Gastrocnemius medialis (tissue), 4 donors: ENCODE results near the gene GOLGA3. TPM values are rescaled to one million over a fixed set of nuclear protein-coding genes. Genes with fewer than 3 reads are reported as not detected.
A peak's percentile ranks its signal among the peaks of the same experiment; 100 is the strongest.
"Not testable (repeated sequence)": the region's sequence is repeated elsewhere in the genome, so short reads cannot be mapped to it uniquely, and the experiment has no call there.

Source experiments
- ATAC-seq, 2 donors: fragments of 150-250 bp; one replicate each; pipeline ENCODE4 v1.9.1; 2016
- DNase-seq, 2 donors: peaks; one replicate each; pipeline ENCODE4 v3.0.0-alpha.2; 2019
- H3K27ac ChIP-seq, 4 donors: fragments of 200-600 bp; sonication (generic); 1 replicate in 1 of 4; 2 replicates in 3 of 4; pipeline ENCODE4 v1.5.1; 2016 to 2018; ENCODE audit warnings: mild to moderate bottlenecking in 2 of 4, moderate library complexity in 1 of 4
- H3K27me3 ChIP-seq, 3 donors: fragments of 200-600 bp; sonication (generic) in 2 of 3; 1 replicate in 1 of 3; 2 replicates in 2 of 3; pipeline versions ENCODE4 v1.5.1 to v1.6.0; 2016 to 2019; ENCODE audit warnings: mild to moderate bottlenecking in 1 of 3, moderate library complexity in 1 of 3
- H3K36me3 ChIP-seq, 2 donors: fragments of 200-600 bp; sonication (generic) in 1 of 2; one replicate each; pipeline ENCODE4 v1.5.1; 2017 to 2018
- H3K4me1 ChIP-seq, 2 donors: fragments of 200-600 bp; sonication (generic) in 1 of 2; one replicate each; pipeline ENCODE4 v1.5.1; 2016 to 2017; ENCODE audit warnings: mild to moderate bottlenecking in 2 of 2
- H3K4me3 ChIP-seq, 4 donors: fragments of 200-600 bp; sonication (generic) in 3 of 4; 1 replicate in 1 of 4; 2 replicates in 3 of 4; pipeline ENCODE4 v1.5.1; 2016 to 2019; ENCODE audit warnings: mild to moderate bottlenecking in 2 of 4
- H3K9me3 ChIP-seq, 3 donors: fragments of 200-600 bp; sonication (generic) in 2 of 3; 1 replicate in 1 of 3; 2 replicates in 2 of 3; pipeline ENCODE4 v1.5.1; 2016 to 2019
- CTCF ChIP-seq, 5 experiments: fragments of 450-650 bp in 3 of 5; fragments of 200-600 bp in 2 of 5; sonication (generic) in 2 of 5; IDR thresholded peaks in 4 of 5; conservative IDR thresholded peaks in 1 of 5; 1 replicate in 4 of 5; 2 replicates in 1 of 5; pipeline ENCODE4 v1.5.1; 2016 to 2019; ENCODE audit warnings: antibody characterized with exemption in 5 of 5, mild to moderate bottlenecking in 3 of 5, moderate library complexity in 3 of 5
- POLR2A ChIP-seq, 2 donors: fragments of 450-650 bp; IDR thresholded peaks; one replicate each; pipeline ENCODE4 v1.6.1; 2017; ENCODE audit warnings: antibody characterized with exemption in 2 of 2, mild to moderate bottlenecking in 2 of 2, moderate library complexity in 2 of 2
- in situ Hi-C, 4 donors: fragments of 200-750 bp; cut with MboI; loops; one replicate each; pipeline versions ENCODE4 v1.15.0 to v1.8.0; 2017; ENCODE audit warnings: low sequenced_read_pairs in 4 of 4
- intact Hi-C: fragments of 100-400 bp; cut with DNase I; formaldehyde crosslinking; loops from one replicate; pipeline ENCODE4 v1.15.1; 2023; ENCODE audit warnings: low total_unique reads
- total RNA-seq, 4 donors: library from RNA; depleted of rRNA; stranded (reverse); fragments of >200 nt; gene quantifications; one replicate each; pipeline versions ENCODE4 v1.1.0 to v1.2.3, GENCODE V29; 2016

Gene GOLGA3, protein sequence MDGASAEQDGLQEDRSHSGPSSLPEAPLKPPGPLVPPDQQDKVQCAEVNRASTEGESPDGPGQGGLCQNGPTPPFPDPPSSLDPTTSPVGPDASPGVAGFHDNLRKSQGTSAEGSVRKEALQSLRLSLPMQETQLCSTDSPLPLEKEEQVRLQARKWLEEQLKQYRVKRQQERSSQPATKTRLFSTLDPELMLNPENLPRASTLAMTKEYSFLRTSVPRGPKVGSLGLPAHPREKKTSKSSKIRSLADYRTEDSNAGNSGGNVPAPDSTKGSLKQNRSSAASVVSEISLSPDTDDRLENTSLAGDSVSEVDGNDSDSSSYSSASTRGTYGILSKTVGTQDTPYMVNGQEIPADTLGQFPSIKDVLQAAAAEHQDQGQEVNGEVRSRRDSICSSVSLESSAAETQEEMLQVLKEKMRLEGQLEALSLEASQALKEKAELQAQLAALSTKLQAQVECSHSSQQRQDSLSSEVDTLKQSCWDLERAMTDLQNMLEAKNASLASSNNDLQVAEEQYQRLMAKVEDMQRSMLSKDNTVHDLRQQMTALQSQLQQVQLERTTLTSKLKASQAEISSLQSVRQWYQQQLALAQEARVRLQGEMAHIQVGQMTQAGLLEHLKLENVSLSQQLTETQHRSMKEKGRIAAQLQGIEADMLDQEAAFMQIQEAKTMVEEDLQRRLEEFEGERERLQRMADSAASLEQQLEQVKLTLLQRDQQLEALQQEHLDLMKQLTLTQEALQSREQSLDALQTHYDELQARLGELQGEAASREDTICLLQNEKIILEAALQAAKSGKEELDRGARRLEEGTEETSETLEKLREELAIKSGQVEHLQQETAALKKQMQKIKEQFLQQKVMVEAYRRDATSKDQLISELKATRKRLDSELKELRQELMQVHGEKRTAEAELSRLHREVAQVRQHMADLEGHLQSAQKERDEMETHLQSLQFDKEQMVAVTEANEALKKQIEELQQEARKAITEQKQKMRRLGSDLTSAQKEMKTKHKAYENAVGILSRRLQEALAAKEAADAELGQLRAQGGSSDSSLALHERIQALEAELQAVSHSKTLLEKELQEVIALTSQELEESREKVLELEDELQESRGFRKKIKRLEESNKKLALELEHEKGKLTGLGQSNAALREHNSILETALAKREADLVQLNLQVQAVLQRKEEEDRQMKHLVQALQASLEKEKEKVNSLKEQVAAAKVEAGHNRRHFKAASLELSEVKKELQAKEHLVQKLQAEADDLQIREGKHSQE (N-terminal part only)
- total RNA-seq: 10 to 100 TPM; 30.0 to 50.0 (median 39.6) TPM

- Histone ChIP-seq H3K27ac (peak within 1 kb of the TSS; percentile 92 to 100 (median 97)), H3K4me1 (peaks cover 15 to 22% of the 10 kb centered on the region in 2 donors), H3K4me3 (peak within 1 kb of the TSS; percentile 78 to 87 (median 84)), H3K9me3 (no peaks in the 10 kb centered on the region), H3K36me3 (peaks cover 0 to 16% of the 10 kb centered on the region in 2 donors), H3K27me3 (no peaks in the 10 kb centered on the region)
- in situ Hi-C loops (no loop called here), intact Hi-C loops (loop anchor here (1.0 to 5.0 kb wide), 4 partner anchors 58 to 142 kb away; partner anchors contain the start of genes ANKLE2, CHFR, POLE and PXMP2)
- ATAC-seq: peak; percentile 97 to 98
- TF ChIP-seq POLR2A (IDR thresholded peaks at IDR 0.05): peak; percentile 40 to 54
- TF ChIP-seq CTCF (IDR thresholded peaks at IDR 0.05 in 4 of 5, conservative IDR thresholded peaks at IDR 0.05 in 1 of 5): peak in 1 of 5 experiments; percentile 20
- DNase-seq: peak; percentile 85 to 88
These were observed at the start of gene GOLGA3 for GRCh38 chr12:132828706-132829534. TSS of gene GOLGA3 (minus strand) at chr12:132828869. CDS start at chr12:132822128, 6,741 bp downstream.

DNA sequence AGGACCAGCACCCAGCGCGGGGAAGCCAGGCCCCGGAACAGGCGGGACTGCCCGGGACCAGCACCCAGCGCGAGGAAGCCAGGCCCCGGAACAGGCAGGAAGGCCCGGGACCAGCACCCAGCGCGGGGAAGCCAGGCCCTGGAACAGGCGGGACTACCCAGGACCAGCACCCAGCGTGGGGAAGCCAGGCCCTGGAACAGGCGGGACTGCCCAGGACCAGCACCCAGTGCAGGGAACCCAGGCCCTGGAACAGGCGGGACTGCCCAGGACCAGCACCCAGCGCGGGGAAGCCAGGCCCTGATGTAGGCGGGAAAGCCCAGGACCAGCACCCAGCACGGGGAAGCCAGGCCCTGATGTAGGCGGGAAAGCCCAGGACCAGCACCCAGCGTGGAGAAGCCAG lies 46.0 kb upstream of the GOLGA3 start:
- in situ Hi-C loops, H3K4me1 ChIP-seq, DNase-seq, H3K27ac ChIP-seq, H3K9me3 ChIP-seq, intact Hi-C loops, ATAC-seq, H3K27me3 ChIP-seq, H3K4me3 ChIP-seq: not testable (repeated sequence)
- H3K36me3 ChIP-seq: peaks cover 0 to 55% of the 10 kb centered on the region in 2 donors

- no peak for ATAC-seq
- in situ Hi-C loops (no loop called here), intact Hi-C loops (no loop called here)
- no peak for DNase-seq
- Histone ChIP-seq H3K27ac (no peak overlapping the region), H3K4me3 (no peak overlapping the region), H3K4me1 (no peaks in the 10 kb centered on the region), H3K36me3 (peaks cover 0 to 60% of the 10 kb centered on the region in 2 donors), H3K27me3 (no peaks in the 10 kb centered on the region), H3K9me3 (no peaks in the 10 kb centered on the region)
- TF ChIP-seq POLR2A (IDR thresholded peaks at IDR 0.05) (no peak), CTCF (IDR thresholded peaks at IDR 0.05 in 4 of 5, conservative IDR thresholded peaks at IDR 0.05 in 1 of 5) (no peak)
These were observed 45.5 kb upstream of the GOLGA3 start for GRCh38 chr12:132874175-132874574.

DNA sequence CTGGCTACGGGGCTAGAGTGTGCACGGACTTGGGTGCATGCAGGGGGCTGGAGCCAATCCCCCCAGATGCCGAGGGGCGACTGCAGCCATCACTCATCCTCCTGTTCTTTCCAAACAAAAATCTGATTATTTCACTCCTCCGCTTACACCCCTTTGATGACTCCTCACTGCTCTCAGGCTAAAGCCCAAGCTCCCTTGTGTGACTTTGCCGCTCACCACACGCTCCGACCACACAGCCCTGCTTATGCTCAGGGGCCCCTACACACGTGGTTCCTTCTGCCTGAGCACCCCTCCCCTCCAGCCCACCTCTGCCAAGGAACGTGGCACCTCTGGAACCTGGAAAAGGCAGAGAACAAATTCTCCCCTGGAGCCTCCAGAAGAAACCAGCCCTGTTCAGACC lies 45.1 kb upstream of the GOLGA3 start:
- in situ Hi-C loops: no loop called here
- H3K36me3 ChIP-seq: peaks cover 0 to 61% of the 10 kb centered on the region in 2 donors
- no peak overlapping the region for H3K27ac ChIP-seq

More for the DNA sequence above, 45.1 kb upstream of the GOLGA3 start:
- Histone ChIP-seq H3K27me3 (no peaks in the 10 kb centered on the region), H3K4me1 (no peaks in the 10 kb centered on the region), H3K9me3 (no peaks in the 10 kb centered on the region), H3K4me3 (no peak overlapping the region)
- TF ChIP-seq POLR2A (IDR thresholded peaks at IDR 0.05) (no peak), CTCF (IDR thresholded peaks at IDR 0.05 in 4 of 5, conservative IDR thresholded peaks at IDR 0.05 in 1 of 5) (no peak)
- ATAC-seq (no peak), DNase-seq (no peak)
- intact Hi-C loops: no loop called here
